Stimulated activated CD4-positive, alpha-beta T cell treated with anti-CD3 and anti-CD28 coated beads, Interleukin-1b, Interleukin-23, amount 100 ng/mL, for 24 hours (primary cell): Measurements from ENCODE around the gene GRIN2C.
"Not testable (repeated sequence)": the region's sequence is repeated elsewhere in the genome, so short reads cannot be mapped to it uniquely, and the experiment has no call there.

Source experiments
- DNase-seq, 4 experiments: peaks; one replicate each; pipeline ENCODE4 v3.0.0-alpha.2; 2020; ENCODE audit warnings: low read depth in 4 of 4, low spot score in 1 of 4

GRIN2C gene

GRCh38 chr17:74859459-74860228 lies at the start of gene GRIN2C:
Gene GRIN2C, minus strand, starts transcription at chr17:74859885. Its CDS starts 4,793 bp downstream, at chr17:74855092.
- DNase-seq, result no peak

GRCh38 chr17:74909097-74909496 lies 49.4 kb upstream of the GRIN2C start:
- not testable (repeated sequence) for DNase-seq

GRCh38 chr17:74907012-74907411 lies 47.3 kb upstream of the GRIN2C start:
- DNase-seq, result no peak

- DNase-seq, result not testable (repeated sequence)
These were observed 46.6 kb upstream of the GRIN2C start for GRCh38 chr17:74906214-74906793.

GRCh38 chr17:74904687-74905409 lies 45.2 kb upstream of the GRIN2C start:
- DNase-seq, result no peak

GRCh38 chr17:74903671-74904070 lies 44.0 kb upstream of the GRIN2C start:
- no peak for DNase-seq

- DNase-seq, result no peak
These were observed 43.3 kb upstream of the GRIN2C start for GRCh38 chr17:74903034-74903433.

- DNase-seq, result no peak
These were observed 41.9 kb upstream of the GRIN2C start for GRCh38 chr17:74901353-74902135.

GRCh38 chr17:74900208-74900607 lies 40.5 kb upstream of the GRIN2C start:
- DNase-seq, result no peak

- DNase-seq, result no peak
These were observed 38.8 kb upstream of the GRIN2C start for GRCh38 chr17:74898376-74898946.

- no peak for DNase-seq
These were observed 34.4 kb upstream of the GRIN2C start for GRCh38 chr17:74893936-74894671.

GRCh38 chr17:74892974-74893911 lies 33.6 kb upstream of the GRIN2C start, which contains the start of gene FADS6:
Gene FADS6, minus strand, starts transcription at chr17:74893633. Its CDS starts 38 bp downstream, at chr17:74893595.
- no peak for DNase-seq

- DNase-seq, result no peak
These were observed 32.5 kb upstream of the GRIN2C start for GRCh38 chr17:74892013-74892841.

GRCh38 chr17:74890554-74890953 lies 30.9 kb upstream of the GRIN2C start:
- no peak for DNase-seq

- DNase-seq, result no peak
These were observed 28.8 kb upstream of the GRIN2C start for GRCh38 chr17:74888469-74888868.

- DNase-seq, result no peak
These were observed 23.6 kb upstream of the GRIN2C start for GRCh38 chr17:74883241-74883745.

- no peak for DNase-seq
These were observed 23.0 kb upstream of the GRIN2C start for GRCh38 chr17:74882517-74883240.
